Right ventricle myocardium superior (tissue), 1 donor: ENCODE measurements around the gene PAXIP1. TPM values are rescaled to one million over a fixed set of nuclear protein-coding genes. Genes with fewer than 3 reads are reported as not detected.
A peak's percentile ranks its signal among the peaks of the same experiment; 100 is the strongest.
"Not testable (repeated sequence)": the region's sequence is repeated elsewhere in the genome, so short reads cannot be mapped to it uniquely, and the experiment has no call there.

ENCODE experiments used
- ATAC-seq: fragments of 200-7000 bp; cut with Tn5 transposase; one replicate; pipeline ENCODE4 v1.9.1; 2020; ENCODE audit warnings: mild to moderate bottlenecking; ENCODE audit not compliant: poor library complexity
- DNase-seq: peaks from one replicate; pipeline ENCODE4 v3.0.0-alpha.2; 2020
- intact Hi-C: fragments of 100-400 bp; cut with DNase I; formaldehyde crosslinking; loops from one replicate; pipeline ENCODE4 v1.11.2; 2022
- long read RNA-seq: library from polyadenylated mRNA; unstranded; transcript quantifications from one replicate; pipeline ENCODE4 v2.0.0, GENCODE V29; 2021
- total RNA-seq: library from RNA; stranded (reverse); fragmentation: NEBNext Ultra II Directional; extraction: Animal tissue kit (Norgen Biotek cat#: 25700); gene quantifications from one replicate; pipeline ENCODE4 v1.2.1, GENCODE V29; 2021
- donor health status: DM: no; HTN: yes; CAD: no; lungs with severe emphysema.

PAXIP1 gene, protein sequence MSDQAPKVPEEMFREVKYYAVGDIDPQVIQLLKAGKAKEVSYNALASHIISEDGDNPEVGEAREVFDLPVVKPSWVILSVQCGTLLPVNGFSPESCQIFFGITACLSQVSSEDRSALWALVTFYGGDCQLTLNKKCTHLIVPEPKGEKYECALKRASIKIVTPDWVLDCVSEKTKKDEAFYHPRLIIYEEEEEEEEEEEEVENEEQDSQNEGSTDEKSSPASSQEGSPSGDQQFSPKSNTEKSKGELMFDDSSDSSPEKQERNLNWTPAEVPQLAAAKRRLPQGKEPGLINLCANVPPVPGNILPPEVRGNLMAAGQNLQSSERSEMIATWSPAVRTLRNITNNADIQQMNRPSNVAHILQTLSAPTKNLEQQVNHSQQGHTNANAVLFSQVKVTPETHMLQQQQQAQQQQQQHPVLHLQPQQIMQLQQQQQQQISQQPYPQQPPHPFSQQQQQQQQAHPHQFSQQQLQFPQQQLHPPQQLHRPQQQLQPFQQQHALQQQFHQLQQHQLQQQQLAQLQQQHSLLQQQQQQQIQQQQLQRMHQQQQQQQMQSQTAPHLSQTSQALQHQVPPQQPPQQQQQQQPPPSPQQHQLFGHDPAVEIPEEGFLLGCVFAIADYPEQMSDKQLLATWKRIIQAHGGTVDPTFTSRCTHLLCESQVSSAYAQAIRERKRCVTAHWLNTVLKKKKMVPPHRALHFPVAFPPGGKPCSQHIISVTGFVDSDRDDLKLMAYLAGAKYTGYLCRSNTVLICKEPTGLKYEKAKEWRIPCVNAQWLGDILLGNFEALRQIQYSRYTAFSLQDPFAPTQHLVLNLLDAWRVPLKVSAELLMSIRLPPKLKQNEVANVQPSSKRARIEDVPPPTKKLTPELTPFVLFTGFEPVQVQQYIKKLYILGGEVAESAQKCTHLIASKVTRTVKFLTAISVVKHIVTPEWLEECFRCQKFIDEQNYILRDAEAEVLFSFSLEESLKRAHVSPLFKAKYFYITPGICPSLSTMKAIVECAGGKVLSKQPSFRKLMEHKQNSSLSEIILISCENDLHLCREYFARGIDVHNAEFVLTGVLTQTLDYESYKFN
- total RNA-seq, result 5.5 TPM
- long read RNA-seq, partial matches to known transcripts, result 3 of 6 reads
- long read RNA-seq, other reads (novel, unspliced or antisense), result 1 of 6 reads

GRCh38 chr7:155003092-155003375 lies at the start of gene PAXIP1:
TSS of gene PAXIP1 (minus strand) at chr7:155003124. CDS start at chr7:155002929, 195 bp downstream.
- ATAC-seq (peak; percentile 83), DNase-seq (no peak)
- intact Hi-C loops, result no loop called here

DNA sequence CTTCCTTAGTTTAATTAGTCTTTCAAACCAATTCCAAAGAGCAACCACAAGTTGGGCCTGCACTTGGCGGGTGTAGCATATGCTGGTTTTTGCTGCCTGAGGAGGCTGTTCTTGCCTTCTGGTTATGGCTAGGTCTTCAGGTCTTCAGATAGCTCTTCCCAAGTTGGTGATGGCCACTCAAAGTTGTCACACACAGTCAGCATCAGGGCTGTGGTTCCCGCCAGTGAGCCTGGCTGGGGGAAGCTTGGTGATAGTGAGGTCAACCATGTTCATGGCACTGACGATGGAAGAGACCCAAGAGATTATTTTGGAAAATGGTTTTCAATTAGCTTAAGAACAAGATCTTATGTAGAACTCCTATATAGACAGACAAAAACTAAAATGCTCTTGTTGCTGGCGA lies 48.4 kb upstream of the PAXIP1 start:
- ATAC-seq (no peak), DNase-seq (no peak)
- intact Hi-C loops, result no loop called here

DNA sequence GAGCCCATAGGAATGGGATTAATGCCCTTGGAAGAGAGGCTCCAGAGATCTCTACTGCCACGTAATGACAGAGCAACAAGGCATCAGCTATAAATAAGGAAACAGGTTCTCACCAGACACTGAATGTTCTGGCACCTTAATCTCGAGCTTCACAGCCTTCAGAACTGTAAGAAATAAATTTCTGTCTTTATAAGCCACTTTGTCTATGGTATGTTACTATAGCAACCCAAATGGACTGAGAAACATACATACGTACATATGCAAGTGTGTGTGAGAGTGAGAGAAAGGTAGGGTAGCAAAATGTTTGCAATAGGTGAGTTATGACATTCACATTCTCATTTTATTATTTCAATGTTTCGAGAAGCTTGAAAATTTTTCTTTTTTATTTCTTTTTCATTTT lies 45.1 kb upstream of the PAXIP1 start:
- intact Hi-C loops, result no loop called here
- DNase-seq, result no peak
- no peak for ATAC-seq

DNA sequence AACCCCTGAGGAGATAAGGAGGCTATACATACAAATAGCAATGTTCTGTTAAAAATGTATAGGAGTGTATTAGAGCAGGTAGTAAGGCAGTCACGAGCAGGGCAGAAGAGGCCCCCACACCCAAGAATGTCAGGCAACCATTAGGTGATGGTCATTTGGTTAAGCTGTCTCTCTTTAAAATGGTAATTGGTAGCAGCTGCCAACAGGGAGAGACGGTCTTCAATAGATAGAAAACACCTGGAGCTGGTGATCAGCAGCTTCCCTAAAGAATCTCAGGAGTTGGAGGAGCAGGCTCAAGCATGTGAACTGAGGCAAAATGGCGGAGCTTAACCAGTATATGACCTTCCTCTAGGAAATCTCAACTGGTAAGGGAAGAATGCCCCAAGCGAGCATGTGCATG lies 40.8 kb upstream of the PAXIP1 start:
- no peak for ATAC-seq
- DNase-seq, result no peak
- intact Hi-C loops, result no loop called here

- ATAC-seq, result no peak
- DNase-seq, result no peak
- intact Hi-C loops, result no loop called here
These were observed 35.4 kb upstream of the PAXIP1 start for GRCh38 chr7:155038335-155038734.

DNA sequence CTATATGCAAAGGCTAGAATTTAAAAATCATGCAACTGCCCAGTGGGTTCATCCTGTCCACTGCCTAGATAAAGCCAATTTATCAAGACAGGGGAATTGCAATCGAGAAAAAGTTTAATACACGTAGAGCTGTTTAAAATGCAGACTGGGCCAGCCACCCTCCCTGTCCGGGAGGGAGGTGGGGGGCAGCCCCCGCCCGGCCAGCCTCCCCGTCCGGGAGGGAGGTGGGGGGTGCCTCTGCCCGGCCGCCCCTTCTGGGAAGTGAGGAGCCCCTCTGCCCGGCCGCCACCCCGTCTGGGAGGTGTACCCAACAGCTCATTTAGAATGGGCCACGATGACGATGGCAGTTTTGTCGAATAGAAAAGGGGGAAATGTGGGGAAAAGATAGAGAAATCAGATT lies 31.6 kb upstream of the PAXIP1 start:
- DNase-seq, intact Hi-C loops, ATAC-seq: not testable (repeated sequence)

DNA sequence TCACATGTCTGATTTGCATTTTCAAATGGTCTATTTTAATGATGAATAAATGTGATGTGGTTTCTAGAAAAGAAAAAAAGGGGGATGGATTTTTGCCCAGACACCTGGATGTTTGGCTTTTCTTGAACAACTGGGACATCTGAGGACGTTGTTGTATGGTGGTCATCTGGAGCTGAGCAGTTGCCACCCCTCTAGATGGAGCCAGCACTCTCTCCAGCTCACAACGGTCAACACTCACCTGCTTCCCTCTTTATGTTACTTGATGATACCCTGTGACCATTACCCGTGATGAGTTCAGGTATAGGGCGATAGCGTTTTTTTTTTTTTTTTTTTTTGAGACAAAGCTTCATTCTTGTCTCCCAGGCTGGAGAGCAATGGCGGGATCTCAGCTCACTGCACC lies 30.1 kb upstream of the PAXIP1 start:
- intact Hi-C loops, result no loop called here
- no peak for DNase-seq
- ATAC-seq, result no peak

GRCh38 chr7:155027879-155028278 lies 25.0 kb upstream of the PAXIP1 start:
- intact Hi-C loops, result no loop called here

DNA sequence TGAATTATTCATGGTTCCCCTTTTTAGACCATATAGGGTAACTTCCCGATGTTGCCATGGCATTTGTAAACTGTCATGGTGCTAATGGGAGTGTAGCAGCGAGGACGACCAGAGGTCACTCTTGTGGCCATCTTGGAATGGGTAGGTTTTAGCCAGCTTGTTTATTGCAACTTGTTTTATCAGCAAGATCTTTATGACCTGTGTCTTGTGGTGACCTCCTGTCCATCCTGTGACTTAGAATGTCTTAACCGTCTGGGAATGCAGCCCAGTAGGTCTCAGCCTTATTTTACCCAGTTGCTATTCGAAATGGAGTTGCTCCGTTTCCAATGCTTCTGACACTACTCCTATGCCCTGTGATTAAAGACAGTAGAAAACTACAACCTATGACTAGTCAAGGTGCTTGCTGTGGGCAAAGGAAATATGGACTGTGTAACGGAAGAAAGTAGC lies 18.8 kb upstream of the PAXIP1 start:
- ATAC-seq (no peak), DNase-seq (no peak)
- intact Hi-C loops, result no loop called here

More at GRCh38 chr7:155027879-155028278, 25.0 kb upstream of the PAXIP1 start:
- ATAC-seq (no peak), DNase-seq (no peak)

DNA sequence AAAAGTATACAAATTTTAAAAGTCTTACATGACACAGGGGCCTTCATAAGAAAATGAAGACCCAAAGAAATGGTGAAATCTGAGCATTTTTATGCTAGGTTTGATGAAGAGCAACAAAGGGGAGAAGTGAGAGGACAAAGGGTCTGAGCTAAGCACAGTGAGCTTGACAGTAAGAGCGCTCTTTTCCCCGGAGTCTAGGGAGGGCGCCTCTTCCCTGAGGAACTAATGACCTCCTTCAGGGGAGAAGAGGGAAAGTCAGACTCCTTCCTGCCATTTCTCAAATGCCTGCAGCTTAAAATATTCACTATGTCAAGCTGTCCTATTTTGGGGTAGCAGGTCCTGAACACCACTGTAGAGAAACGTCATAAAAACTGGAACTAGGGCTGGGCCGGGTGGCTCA lies 18.1 kb upstream of the PAXIP1 start:
- intact Hi-C loops, result no loop called here
- no peak for DNase-seq
- ATAC-seq, result no peak

GRCh38 chr7:155017834-155018233 lies 14.9 kb upstream of the PAXIP1 start:
- no peak for ATAC-seq
- no peak for DNase-seq
- intact Hi-C loops, result no loop called here

GRCh38 chr7:155011086-155011485 lies 8.2 kb upstream of the PAXIP1 start:
- DNase-seq, result no peak

DNA sequence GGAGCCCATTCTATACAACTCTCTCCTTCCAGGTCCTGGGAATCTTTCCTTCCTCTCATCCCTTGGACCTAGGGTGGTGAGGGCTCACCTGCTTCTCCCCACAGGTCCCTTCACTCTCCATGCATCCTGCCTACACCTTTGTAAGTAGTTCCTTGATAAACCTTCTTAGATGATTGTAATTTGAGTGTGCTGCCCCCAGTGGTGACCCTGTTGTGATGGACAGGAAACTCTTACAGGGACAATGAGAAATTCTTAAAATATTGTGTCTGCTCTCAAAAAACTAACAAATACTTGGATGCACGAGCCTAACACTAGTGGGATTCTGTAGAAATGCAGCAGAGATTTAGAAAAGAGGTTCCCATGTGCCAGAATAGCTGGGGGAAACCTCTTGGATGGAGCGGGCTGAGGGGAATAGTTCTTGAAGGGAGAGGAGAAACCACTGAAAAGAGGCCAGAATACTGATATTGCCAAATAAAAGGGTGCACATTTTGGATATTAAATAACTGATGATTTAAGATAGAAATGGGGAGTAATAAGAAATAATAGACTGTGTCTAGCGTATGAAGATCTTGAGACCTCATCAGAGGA lies 6.7 kb upstream of the PAXIP1 start:
- no peak for ATAC-seq
- no peak for DNase-seq
- intact Hi-C loops, result no loop called here

More at GRCh38 chr7:155011086-155011485, 8.2 kb upstream of the PAXIP1 start:
- intact Hi-C loops, result no loop called here
- no peak for ATAC-seq

DNA sequence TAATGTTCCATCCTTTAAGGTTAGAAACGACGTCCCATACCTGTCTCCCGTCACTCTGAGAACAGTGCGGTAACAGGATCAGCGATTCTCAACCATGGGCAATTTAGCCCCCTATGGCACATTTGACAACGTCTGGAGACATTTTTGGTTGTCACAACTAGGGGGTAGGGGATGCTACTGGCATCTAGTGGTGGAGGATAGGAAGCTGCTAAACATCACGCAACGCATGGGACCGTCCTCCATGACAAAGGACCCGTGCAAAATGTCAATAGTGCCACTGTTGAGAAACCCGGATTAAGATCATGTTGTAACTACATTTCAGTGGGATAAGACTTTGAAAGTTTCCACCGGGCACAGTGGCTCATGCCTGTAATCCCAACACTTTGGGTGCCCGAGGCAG lies 5.0 kb upstream of the PAXIP1 start:
- DNase-seq, result no peak
- intact Hi-C loops, result no loop called here
- ATAC-seq, result no peak

DNA sequence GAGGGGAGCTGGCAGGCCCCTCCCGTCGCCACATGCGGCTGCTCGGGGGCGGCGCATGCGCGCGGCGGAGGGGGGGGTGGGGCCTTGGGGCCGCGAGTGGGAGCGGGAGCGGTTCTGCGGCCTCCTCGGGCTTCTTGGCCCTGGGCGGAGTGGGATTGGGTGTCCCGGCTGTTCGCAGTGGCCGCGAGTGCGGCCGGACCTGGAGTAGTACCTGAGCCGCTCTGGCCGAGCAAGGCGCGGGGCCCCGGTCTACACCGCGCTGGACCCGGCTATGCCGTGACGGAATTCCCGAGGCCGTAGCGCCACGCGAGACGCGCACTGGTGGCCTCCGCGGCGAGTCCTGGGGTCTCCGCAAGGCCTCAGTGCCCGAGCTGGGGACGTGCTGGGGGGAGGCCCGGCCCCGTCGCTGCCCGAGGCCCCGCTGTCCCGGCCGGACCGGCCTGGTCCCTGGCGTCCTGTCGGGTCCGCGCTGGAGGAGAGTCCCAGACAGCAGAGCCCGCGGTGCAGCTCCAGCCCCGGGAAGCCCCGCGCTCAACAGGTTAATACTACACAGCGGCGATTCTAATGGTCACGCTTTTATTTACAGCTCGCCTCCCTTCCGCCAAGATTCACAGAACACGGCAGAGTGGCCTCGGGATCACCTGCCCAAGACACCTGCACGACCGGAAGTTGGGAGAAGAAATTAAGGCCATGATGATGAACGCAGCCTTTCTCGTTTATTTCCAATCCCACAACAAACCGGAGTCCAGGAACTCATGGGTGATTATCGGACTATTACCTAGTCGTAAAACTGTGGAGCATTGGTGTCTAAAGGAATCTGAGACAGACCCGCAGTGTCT lies 671 bp upstream of the PAXIP1 start:
- ATAC-seq (peak; percentile 99), DNase-seq (peak; percentile 83)
- intact Hi-C loops, result no loop called here

- intact Hi-C loops, result no loop called here
- ATAC-seq (peak; percentile 38), DNase-seq (no peak)
These were observed 373 bp downstream of the PAXIP1 start for GRCh38 chr7:155002411-155003091.

GRCh38 chr7:155001756-155002410 lies 1.0 kb downstream of the PAXIP1 start:
- no peak for ATAC-seq
- no peak for DNase-seq
- intact Hi-C loops, result no loop called here
